ENCODE measurements around the gene GPC3.

Gene GPC3

DNA sequence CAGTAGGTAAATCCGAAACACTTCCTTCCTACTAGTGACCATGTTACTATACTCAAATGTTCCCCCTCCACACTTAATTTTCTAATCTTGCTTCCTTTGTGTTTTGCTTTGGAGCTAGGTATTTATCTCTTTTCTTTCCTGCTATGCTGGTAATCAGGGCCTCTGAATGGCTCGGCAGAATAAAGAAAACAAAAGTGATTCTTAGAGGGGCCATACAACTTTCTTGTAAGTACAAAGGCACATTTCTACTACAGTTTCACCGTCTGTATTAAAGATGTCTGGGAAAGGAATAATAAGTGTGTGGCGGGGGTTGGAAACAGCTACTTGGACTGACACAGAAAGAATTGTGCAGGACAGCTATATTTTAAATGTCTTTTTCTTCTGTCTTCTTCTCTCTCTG is 50.3 kb downstream of the GPC3 start:
- Histone ChIP-seq H3K79me2 (ENCODE audit: insufficient read depth, low read length) (no peaks in the 10 kb centered on the region), H3K27me3 (ENCODE audit: insufficient read depth, low read length) (no peaks in the 10 kb centered on the region), H3K36me3 (ENCODE audit: insufficient read depth, low read length) (no peaks in the 10 kb centered on the region), H3K9ac (ENCODE audit: low read length) (no peak overlapping the region), H3K4me3 (ENCODE audit: low read depth, low read length, poor library complexity, severe bottlenecking) (no peak overlapping the region), H2AFZ (ENCODE audit: low read length) (no peak overlapping the region), H3F3A (ENCODE audit: insufficient read depth, low read length) (no peaks in the 10 kb centered on the region), H3K4me2 (ENCODE audit: low read length) (no peak overlapping the region), H3K27ac (ENCODE audit: low read depth, low read length, poor library complexity, severe bottlenecking) (no peak overlapping the region), H4K20me1 (ENCODE audit: insufficient read depth, low read length) (no peaks in the 10 kb centered on the region), H3K4me1 (ENCODE audit: insufficient read depth, low read length, severe bottlenecking) (no peaks in the 10 kb centered on the region), H3K9me3 (ENCODE audit: low read length) (no peaks in the 10 kb centered on the region), H3K9me2 (ENCODE audit: low read depth, low read length) (no peaks in the 10 kb centered on the region)
- TF ChIP-seq, protein P1, sequence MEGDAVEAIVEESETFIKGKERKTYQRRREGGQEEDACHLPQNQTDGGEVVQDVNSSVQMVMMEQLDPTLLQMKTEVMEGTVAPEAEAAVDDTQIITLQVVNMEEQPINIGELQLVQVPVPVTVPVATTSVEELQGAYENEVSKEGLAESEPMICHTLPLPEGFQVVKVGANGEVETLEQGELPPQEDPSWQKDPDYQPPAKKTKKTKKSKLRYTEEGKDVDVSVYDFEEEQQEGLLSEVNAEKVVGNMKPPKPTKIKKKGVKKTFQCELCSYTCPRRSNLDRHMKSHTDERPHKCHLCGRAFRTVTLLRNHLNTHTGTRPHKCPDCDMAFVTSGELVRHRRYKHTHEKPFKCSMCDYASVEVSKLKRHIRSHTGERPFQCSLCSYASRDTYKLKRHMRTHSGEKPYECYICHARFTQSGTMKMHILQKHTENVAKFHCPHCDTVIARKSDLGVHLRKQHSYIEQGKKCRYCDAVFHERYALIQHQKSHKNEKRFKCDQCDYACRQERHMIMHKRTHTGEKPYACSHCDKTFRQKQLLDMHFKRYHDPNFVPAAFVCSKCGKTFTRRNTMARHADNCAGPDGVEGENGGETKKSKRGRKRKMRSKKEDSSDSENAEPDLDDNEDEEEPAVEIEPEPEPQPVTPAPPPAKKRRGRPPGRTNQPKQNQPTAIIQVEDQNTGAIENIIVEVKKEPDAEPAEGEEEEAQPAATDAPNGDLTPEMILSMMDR (IDR thresholded peaks at IDR 0.05; ENCODE audit: low read length): no peak
- TF ChIP-seq EZH2 (IDR thresholded peaks at IDR 0.05; ENCODE audit: borderline replicate concordance, low read length): no peak

DNA sequence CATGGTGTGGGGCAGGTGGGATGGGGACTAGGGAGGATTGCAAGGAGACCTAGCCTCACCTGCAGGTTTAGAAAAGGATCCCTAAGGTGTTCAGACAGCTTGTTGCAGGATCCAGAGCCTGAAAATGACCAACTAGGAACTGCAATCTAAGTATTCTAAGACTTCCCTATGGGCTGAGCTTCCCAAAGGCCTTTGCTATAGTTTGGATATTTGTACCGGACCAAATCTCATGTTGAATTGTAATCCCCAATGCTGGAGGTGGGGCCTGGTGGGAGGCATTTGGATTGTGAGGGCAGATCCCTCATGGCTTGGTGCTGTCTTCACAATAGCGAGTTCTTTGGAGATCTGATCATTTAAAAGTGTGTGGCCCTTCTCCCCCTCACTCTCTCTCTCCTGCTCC is 52.1 kb downstream of the GPC3 start:
- no peak overlapping the region for H3K4me2 ChIP-seq (ENCODE audit: low read length)
- H3K4me3 ChIP-seq (ENCODE audit: low read depth, low read length, poor library complexity, severe bottlenecking): no peak overlapping the region
- no peak for TF ChIP-seq EZH2 (IDR thresholded peaks at IDR 0.05; ENCODE audit: borderline replicate concordance, low read length)
- TF ChIP-seq, protein P1 (IDR thresholded peaks at IDR 0.05; ENCODE audit: low read length): no peak
- H4K20me1 ChIP-seq (ENCODE audit: insufficient read depth, low read length): no peaks in the 10 kb centered on the region
- no peaks in the 10 kb centered on the region for H3K27me3 ChIP-seq (ENCODE audit: insufficient read depth, low read length)
- H3K9me3 ChIP-seq (ENCODE audit: low read length): no peaks in the 10 kb centered on the region
- H3K36me3 ChIP-seq (ENCODE audit: insufficient read depth, low read length): no peaks in the 10 kb centered on the region
- no peaks in the 10 kb centered on the region for H3K9me2 ChIP-seq (ENCODE audit: low read depth, low read length)
- no peaks in the 10 kb centered on the region for H3K4me1 ChIP-seq (ENCODE audit: insufficient read depth, low read length, severe bottlenecking)
- no peaks in the 10 kb centered on the region for H3F3A ChIP-seq (ENCODE audit: insufficient read depth, low read length)
- no peaks in the 10 kb centered on the region for H3K79me2 ChIP-seq (ENCODE audit: insufficient read depth, low read length)
- no peak overlapping the region for H2AFZ ChIP-seq (ENCODE audit: low read length)
- no peak overlapping the region for H3K27ac ChIP-seq (ENCODE audit: low read depth, low read length, poor library complexity, severe bottlenecking)
- no peak overlapping the region for H3K9ac ChIP-seq (ENCODE audit: low read length)

DNA sequence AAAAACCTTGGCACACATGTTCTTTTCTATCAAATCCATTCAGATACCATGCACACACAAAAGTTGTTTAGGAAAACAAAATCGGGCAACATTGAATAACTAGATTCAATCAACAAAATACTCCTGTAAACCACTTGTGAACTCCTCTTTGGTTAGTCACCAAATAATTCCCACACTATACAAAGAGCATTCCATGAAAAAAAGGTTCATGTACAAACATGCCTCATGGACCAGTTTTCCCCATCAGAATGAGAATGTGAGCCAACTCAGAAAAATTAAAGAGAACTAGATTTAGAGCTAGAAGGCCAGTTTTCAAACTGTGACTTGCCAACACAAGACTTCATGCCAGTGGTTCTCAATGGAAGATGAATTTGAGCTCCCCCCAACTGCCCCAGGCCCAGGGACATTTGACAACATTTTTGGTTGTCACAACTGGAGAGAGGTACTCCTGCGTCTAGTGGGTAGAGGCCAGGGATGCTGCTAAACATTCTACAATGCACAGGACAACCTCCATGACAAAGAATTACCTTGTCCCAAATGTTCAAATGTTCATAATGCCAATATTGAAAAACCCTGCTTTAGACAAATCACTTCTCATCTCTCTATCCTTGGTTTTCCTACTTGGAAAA is 55.4 kb downstream of the GPC3 start:
- Histone ChIP-seq H3K27me3 (ENCODE audit: insufficient read depth, low read length) (no peaks in the 10 kb centered on the region), H3K4me3 (ENCODE audit: low read depth, low read length, poor library complexity, severe bottlenecking) (no peak overlapping the region), H3K4me1 (ENCODE audit: insufficient read depth, low read length, severe bottlenecking) (no peaks in the 10 kb centered on the region), H3K9me2 (ENCODE audit: low read depth, low read length) (no peaks in the 10 kb centered on the region), H3K9me3 (ENCODE audit: low read length) (no peaks in the 10 kb centered on the region), H3F3A (ENCODE audit: insufficient read depth, low read length) (no peaks in the 10 kb centered on the region), H3K4me2 (ENCODE audit: low read length) (no peak overlapping the region), H3K27ac (ENCODE audit: low read depth, low read length, poor library complexity, severe bottlenecking) (no peak overlapping the region), H3K79me2 (ENCODE audit: insufficient read depth, low read length) (no peaks in the 10 kb centered on the region), H3K9ac (ENCODE audit: low read length) (no peak overlapping the region), H4K20me1 (ENCODE audit: insufficient read depth, low read length) (no peaks in the 10 kb centered on the region), H3K36me3 (ENCODE audit: insufficient read depth, low read length) (no peaks in the 10 kb centered on the region), H2AFZ (ENCODE audit: low read length) (no peak overlapping the region)
- TF ChIP-seq, protein P1 (IDR thresholded peaks at IDR 0.05; ENCODE audit: low read length): no peak
- TF ChIP-seq EZH2 (IDR thresholded peaks at IDR 0.05; ENCODE audit: borderline replicate concordance, low read length): no peak
